HG03342 (cell line): ENCODE measurements around the gene CHRNE.
"Not testable (repeated sequence)": the region's sequence is repeated elsewhere in the genome, so short reads cannot be mapped to it uniquely, and the experiment has no call there.

Experiments used
- ATAC-seq: cut with Tn5 transposase; IDR thresholded peaks from one replicate; pipeline ENCODE4 v1.9.1; 2021; ENCODE audit warnings: mild to moderate bottlenecking, moderate library complexity; ENCODE audit not compliant: unreplicated experiment

The CHRNE gene

GRCh38 chr17:4939796-4940554 is 37.1 kb upstream of the CHRNE start, which contains the start of the genes RNF167 and SLC25A11:
RNF167 (plus strand) TSS chr17:4940268; CDS start chr17:4940910, 642 bp downstream.
SLC25A11 (minus strand) TSS chr17:4940046; CDS start chr17:4939910, 136 bp downstream.
- ATAC-seq = peak; percentile 72

DNA sequence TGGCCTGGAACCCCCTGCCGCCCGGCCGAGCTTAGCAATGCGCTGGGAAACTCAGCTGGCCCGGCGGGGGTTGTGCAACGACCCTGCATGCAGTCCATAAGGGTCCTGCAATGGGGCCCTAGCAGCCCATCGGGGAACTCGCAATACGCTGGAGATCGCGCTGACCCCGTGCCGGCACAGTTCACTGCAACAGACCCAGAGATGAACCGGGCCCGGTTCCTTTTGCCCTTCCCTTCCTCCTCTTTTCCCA is 36.6 kb upstream of the CHRNE start:
- ATAC-seq = peak; percentile 5

DNA sequence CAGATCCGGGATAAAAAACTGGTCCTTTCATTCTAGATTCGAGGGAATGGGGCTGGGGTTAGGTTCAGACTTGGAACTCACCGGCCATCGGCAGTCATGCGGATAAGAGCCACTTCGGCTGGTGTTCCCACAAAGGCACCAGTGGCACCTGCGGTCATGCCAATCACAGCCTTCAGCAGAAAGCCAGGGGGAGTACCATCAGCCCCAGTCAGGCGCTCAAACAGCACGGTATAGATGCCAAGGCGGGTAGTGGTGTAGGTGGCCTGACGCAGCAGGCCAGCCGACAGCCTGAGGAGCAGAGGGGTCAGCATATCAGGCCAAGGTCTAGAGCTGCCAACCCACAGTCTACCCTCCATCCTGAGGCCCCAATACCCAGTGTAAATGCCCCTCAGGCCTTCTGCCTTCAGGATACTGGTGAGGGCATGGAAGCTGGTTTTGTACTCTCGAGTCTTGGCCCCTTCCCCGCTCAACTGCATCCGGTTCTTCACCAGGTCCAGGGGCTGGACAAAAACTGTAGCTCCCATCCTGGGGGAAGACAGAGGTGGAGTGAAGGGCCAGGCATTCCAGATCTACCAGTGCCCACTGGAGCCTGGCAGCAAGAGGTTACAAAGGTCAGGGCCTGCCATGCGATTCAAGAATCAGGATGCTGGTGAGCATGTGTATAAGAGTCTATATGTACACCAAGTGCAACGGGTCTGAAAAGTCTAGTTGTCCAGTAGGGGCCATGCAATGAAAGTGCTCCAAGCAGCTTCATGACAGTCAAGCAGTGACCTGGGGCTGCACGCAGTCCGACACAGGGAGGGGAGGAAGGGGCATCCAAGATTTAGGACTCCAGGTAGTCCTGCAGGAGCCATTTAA is 36.0 kb upstream of the CHRNE start:
- no peak for ATAC-seq

GRCh38 chr17:4938069-4938491 is 35.2 kb upstream of the CHRNE start:
- ATAC-seq = no peak

DNA sequence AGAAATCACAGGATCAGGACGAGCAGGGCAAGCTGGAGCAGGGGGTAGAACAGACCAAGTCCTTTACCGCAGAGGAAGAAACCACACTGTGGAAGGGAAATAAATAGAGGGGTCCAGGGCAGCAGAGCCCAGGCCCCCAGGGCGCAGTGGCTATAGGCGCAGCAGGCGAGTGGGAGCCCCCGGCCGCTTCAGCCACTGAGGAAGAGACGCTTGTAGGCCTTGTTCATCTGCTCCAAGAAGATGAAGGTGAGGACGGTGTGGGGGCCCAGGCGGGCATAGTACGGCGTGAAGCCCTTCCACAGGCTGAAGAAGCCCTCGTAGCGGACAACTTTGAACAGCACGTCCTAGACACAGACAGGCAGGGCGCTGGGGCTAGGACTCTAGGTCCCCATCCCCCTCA is 34.7 kb upstream of the CHRNE start:
- no peak for ATAC-seq

GRCh38 chr17:4936436-4936835 is 33.5 kb upstream of the CHRNE start:
- no peak for ATAC-seq

DNA sequence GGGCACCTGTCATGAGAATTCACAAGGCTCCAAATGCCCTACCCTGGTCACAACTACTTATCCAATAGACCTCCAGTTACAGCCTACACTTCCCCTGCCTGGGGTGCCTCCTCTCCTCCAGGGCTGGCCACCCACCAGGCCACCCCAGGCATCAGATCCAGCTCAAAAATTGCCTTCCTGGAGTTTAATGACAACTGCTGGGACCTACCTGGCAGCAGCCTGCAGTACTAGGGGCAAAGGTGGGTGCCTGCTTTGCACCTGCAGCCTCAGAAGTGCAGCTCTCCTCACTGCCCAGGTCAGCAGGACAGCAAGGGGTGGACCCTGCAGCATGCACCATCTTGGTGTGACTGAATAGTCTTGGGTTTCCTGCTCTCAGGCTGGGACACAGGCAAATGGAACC is 32.8 kb upstream of the CHRNE start:
- no peak for ATAC-seq

DNA sequence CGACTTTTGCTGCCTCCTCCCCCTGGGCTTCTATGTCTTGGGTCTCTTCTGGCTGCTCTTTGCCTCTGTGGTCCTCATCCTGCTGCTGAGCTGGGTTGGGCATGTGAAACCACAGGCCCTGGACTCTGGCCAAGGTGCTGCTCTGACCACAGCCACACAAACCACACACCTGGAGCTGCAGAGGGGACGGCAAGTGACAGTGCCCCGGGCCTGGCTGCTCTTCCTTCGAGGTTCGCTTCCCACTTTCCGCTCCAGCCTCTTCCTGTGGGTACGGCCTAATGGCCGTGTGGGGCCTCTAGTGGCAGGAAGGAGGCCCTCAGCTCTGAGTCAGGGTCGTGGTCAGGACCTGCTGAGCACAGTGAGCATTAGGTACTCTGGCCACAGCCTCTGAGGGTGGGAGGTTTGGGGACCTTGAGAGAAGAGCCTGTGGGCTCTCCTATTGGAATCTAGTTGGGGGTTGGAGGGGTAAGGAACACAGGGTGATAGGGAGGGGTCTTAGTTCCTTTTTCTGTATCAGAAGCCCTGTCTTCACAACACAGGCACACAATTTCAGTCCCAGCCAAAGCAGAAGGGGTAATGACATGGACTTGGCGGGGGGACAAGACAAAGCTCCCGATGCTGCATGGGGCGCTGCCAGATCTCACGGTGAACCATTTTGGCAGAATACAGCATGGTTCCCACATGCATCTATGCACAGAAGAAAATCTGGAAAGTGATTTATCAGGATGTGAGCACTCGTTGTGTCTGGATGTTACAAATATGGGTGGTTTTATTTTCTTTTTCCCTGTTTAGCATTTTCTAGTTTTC is 31.5 kb upstream of the CHRNE start:
- no peak for ATAC-seq

- ATAC-seq = no peak
These were observed 30.7 kb upstream of the CHRNE start for GRCh38 chr17:4933646-4934045.

- ATAC-seq = no peak
These were observed 29.9 kb upstream of the CHRNE start for GRCh38 chr17:4932756-4933155.

- no peak for ATAC-seq
These were observed 29.1 kb upstream of the CHRNE start, which contains the start of gene GP1BA for GRCh38 chr17:4931963-4932362. GP1BA (plus strand) TSS chr17:4932277; CDS start chr17:4932605, 328 bp downstream.

DNA sequence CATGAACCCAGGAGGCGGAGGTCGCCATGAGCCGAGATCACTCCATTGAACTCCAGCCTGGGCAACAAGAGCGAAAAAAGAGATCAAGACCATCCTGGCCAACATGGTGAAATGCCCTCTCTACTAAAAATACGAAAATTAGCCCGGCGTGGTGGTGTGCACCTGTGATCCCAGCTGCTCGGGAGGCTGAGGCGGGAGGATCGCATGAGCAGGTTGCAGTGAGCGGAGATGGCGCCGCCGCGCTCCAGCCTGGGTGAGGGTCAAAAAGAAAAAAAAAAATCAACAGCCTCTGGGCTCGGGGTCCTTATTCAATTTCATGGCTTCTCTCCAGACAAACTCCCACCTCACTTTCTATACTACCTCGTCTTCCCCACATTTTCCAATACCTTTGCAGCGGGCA is 26.0 kb upstream of the CHRNE start:
- ATAC-seq = no peak

GRCh38 chr17:4926577-4927335 is 23.9 kb upstream of the CHRNE start:
- ATAC-seq = not testable (repeated sequence)

DNA sequence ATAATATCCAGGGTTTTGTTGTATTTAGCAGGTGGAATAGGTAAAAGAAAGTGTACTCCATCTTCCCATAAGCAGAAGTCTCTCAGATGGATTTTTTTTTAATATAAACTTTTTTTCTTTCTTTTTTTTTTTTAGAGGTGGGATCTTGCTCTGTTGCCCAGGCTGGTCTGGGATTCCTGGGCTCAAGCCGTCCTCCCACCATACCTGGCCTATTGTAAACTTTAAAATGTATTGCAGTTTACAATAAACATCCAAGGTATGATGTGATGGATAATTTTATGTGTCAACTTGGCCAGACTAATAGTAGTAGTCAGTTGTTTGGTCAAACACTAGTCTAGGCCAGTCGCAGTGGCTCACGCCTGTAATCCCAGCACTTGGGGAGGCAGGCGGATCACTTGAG is 18.4 kb upstream of the CHRNE start:
- ATAC-seq = no peak

GRCh38 chr17:4920351-4921048 is 17.6 kb upstream of the CHRNE start:
- ATAC-seq = no peak

DNA sequence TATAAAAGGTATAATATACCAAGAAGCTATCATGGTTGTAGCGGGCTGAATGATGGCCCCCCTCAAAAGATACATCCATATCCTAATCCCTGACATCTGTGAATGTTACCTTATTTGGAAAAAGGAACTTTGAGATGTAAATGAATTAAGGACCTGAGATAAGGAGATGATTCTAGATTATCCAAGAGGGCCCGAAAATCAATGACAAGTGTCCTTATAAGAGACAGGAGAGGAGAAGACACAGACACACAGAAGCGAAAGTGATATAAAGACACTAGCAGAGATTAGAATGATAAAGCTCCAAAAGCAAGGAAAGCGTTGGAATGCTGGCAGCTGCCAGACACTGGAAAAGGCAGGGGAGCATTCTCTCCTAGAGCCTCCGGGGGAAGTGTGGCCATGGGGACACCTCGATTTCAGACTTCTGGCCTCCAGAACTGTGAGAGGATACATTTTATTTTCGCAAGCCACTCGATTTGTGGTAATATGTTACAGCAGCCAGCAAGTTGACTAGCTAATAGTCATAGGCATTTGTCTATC is 16.7 kb upstream of the CHRNE start:
- ATAC-seq = no peak

DNA sequence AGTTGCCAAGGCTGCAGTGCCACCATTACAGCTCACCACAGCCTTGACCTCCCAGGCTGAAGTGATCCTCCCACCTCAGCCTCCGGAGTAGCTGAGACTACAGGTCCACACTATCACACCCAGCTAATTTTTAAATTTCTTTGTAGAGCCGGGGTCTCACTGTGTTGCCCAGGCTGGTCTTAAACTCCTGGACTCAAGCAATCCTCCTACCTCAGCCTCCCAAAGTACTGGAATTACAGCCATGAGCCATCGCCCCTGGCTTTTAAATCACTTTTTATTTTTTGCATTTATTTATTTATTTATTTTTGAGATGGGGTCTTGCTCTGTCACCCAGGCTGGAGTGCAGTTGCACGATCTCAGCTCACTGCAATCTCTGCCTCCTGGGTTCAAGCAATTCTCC is 11.7 kb upstream of the CHRNE start:
- ATAC-seq = not testable (repeated sequence)

- ATAC-seq = no peak
These were observed 11.1 kb upstream of the CHRNE start for GRCh38 chr17:4913994-4914393.

GRCh38 chr17:4908711-4909496 is 6.0 kb upstream of the CHRNE start:
- ATAC-seq = no peak
